ENCODE data around the gene OR52E5.

The OR52E5 gene

DNA sequence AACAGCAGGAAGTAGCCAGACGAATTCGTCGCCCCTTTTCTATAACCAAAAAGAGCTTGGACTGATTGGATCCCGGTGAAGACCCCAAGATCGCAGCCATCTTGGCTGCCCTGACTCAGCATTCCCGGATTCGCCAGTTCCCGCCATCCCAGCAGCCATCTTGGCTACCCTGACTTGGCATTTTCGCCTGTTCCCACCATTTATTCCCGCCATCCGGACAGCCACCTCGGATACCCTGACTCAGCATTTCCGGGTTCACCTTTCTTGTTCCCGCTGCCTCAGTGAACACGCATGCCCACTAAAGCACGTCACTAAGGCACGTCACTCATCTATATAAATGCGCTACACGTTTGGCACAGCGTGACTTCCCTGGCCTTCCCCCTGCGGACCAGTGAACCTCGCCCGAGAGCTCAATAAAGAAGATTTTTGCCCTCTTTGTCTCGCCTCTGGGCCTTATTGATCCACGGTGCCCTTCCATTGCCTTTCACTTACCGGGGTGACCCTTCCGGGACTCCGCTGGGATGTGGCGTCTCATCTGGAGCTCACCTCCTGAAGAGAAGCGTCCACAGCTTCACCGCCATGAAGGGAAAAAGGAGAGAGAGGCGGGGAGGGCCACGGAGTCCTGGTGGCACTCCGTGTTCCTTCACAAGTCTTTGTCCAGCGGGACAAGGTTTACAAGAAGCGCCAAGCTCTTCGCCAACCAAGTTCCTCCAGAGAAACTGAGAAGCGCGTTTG is 45.0 kb downstream of the OR52E5 start:
- no peak for DNase-seq

DNA sequence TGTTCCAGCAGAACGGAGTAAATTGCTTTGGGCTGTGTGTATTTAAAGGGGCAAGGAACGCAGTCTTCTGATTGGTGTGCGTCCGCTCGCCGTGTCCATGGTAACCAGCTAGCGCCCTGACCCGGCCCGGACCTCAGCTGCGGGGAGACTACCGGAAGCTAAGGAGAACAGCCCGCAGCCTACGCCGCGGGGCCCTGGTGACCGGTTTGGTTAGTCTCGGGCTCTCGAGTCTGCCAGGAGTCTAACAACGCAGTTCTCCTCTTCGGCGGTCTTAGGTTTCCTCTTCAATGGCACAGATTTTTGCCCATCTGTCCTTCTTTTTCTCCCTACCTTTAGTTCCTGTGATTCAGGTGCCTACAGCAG is 45.6 kb downstream of the OR52E5 start:
- DNase-seq, result no peak

DNA sequence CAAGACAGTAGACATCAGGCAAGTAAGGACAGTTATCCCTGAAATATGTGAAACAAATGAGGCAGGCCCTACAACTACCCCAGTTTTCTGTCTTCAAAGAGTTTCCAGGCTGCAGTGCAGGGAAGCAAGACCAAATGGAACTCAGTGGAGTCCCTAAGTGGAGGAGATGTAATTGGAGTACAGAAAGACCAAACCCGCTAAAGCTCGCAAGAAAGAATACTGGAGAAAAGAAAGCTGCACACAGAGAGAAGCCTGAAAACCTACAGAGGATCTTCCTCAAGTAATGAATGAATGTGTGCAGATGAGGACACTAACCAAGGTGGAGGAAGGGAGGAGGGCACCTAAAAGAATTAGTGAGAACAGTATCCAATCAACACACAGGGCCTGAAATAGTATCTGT is 47.7 kb downstream of the OR52E5 start:
- DNase-seq, result no peak

DNA sequence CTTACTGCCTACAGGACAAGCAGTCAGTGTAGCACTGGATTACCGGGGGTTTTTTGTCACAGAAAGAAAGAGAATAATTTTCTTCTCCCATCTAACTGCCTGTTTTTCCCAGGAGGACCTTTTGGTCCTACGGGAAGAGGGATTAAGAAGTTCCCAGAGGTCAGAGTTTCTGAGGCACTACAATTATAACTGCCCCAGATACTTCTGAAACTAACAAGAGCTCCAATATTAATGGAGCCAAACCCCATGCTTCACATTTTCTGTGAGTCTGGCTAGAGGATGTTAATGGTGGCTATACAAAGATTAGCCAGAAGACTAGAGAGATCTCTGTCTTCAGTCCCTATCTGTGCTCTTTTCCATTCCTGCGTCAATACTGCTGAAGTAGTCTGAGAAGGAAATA is 48.9 kb downstream of the OR52E5 start, which contains the start of gene OR56A3:
Gene OR56A3, plus strand, starts transcription at position 301 of the 400 bp plus-strand sequence. CDS start 5,096 bp downstream, outside the sequence.
- DNase-seq, result no peak

Measured in right forelimb (tissue), 1 donor.